ENCODE data around the gene MDM2.
"Not testable (repeated sequence)": the region's sequence is repeated elsewhere in the genome, so short reads cannot be mapped to it uniquely, and the experiment has no call there.

The MDM2 gene

GRCh38 chr12:68806488-68807237 lies 1.3 kb upstream of the MDM2 start:
- peak; percentile 30 for DNase-seq (ENCODE audit: low spot score)

GRCh38 chr12:68807274-68807575 lies 752 bp upstream of the MDM2 start:
- DNase-seq (ENCODE audit: low spot score): not testable (repeated sequence)

- DNase-seq (ENCODE audit: low spot score): peak; percentile 51
These were observed 612 bp downstream of the MDM2 start for GRCh38 chr12:68808388-68809189.

GRCh38 chr12:68809190-68810026 lies 1.4 kb downstream of the MDM2 start:
- no peak for DNase-seq (ENCODE audit: low spot score)

GRCh38 chr12:68810027-68810389 lies 2.0 kb downstream of the MDM2 start:
- not testable (repeated sequence) for DNase-seq (ENCODE audit: low spot score)

GRCh38 chr12:68811573-68811972 lies 3.6 kb downstream of the MDM2 start:
- not testable (repeated sequence) for DNase-seq (ENCODE audit: low spot score)

GRCh38 chr12:68812553-68813241 lies 4.7 kb downstream of the MDM2 start:
- DNase-seq (ENCODE audit: low spot score): no peak

- DNase-seq (ENCODE audit: low spot score): no peak
These were observed 5.2 kb downstream of the MDM2 start for GRCh38 chr12:68813242-68813593.

- no peak for DNase-seq (ENCODE audit: low spot score)
These were observed 6.7 kb downstream of the MDM2 start for GRCh38 chr12:68814490-68815231.

GRCh38 chr12:68815232-68815927 lies 7.4 kb downstream of the MDM2 start:
- DNase-seq (ENCODE audit: low spot score): no peak

- DNase-seq (ENCODE audit: low spot score): no peak
These were observed 8.2 kb downstream of the MDM2 start for GRCh38 chr12:68815928-68816800.

- not testable (repeated sequence) for DNase-seq (ENCODE audit: low spot score)
These were observed 11.5 kb downstream of the MDM2 start for GRCh38 chr12:68819481-68819880.

GRCh38 chr12:68821357-68822188 lies 13.6 kb downstream of the MDM2 start:
- DNase-seq (ENCODE audit: low spot score): no peak

GRCh38 chr12:68823696-68824095 lies 15.7 kb downstream of the MDM2 start:
- DNase-seq (ENCODE audit: low spot score): no peak

GRCh38 chr12:68824131-68824530 lies 16.2 kb downstream of the MDM2 start:
- DNase-seq (ENCODE audit: low spot score): no peak

- DNase-seq (ENCODE audit: low spot score): no peak
These were observed 16.7 kb downstream of the MDM2 start for GRCh38 chr12:68824597-68825250.

GRCh38 chr12:68825569-68826217 lies 17.7 kb downstream of the MDM2 start:
- DNase-seq (ENCODE audit: low spot score): no peak

All from CD4-positive, alpha-beta T cell treated with Interleukin-2 at 100 ng/mL for 4 hours (primary cell).